ENCODE results near the gene ZC3H13. TPM values are rescaled to one million over a fixed set of nuclear protein-coding genes. Genes with fewer than 3 reads are reported as not detected.
"Not testable (repeated sequence)": the region's sequence is repeated elsewhere in the genome, so short reads cannot be mapped to it uniquely, and the experiment has no call there.

Gene ZC3H13
- total RNA-seq, 1 donor from 2014 or later, result 60.7 TPM

DNA sequence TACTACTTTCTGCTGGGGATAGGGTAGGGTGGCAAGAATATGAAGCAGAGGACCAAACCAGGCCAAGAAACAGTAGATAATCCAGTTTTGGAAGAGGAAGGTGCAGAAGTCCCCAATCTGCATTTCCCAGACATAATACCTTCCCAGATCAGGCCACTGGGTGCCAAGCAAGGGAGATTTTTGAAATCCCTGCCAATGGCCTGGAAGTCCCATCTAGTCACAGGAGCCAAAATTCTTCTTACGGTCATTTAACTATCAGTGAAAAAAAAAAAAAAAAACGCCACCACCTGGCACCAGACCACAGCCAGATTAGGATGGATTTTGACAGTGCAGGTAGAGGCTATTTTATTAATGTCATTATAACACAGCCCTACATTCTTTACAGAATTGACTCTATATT lies 57.8 kb downstream of the ZC3H13 start:
- peaks cover 15% of the 10 kb centered on the region for H3K36me3 Mint-ChIP-seq
- TF ChIP-seq, protein P1, sequence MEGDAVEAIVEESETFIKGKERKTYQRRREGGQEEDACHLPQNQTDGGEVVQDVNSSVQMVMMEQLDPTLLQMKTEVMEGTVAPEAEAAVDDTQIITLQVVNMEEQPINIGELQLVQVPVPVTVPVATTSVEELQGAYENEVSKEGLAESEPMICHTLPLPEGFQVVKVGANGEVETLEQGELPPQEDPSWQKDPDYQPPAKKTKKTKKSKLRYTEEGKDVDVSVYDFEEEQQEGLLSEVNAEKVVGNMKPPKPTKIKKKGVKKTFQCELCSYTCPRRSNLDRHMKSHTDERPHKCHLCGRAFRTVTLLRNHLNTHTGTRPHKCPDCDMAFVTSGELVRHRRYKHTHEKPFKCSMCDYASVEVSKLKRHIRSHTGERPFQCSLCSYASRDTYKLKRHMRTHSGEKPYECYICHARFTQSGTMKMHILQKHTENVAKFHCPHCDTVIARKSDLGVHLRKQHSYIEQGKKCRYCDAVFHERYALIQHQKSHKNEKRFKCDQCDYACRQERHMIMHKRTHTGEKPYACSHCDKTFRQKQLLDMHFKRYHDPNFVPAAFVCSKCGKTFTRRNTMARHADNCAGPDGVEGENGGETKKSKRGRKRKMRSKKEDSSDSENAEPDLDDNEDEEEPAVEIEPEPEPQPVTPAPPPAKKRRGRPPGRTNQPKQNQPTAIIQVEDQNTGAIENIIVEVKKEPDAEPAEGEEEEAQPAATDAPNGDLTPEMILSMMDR (IDR thresholded peaks at IDR 0.05; ENCODE audit: unreplicated experiment), result no peak
- no peak overlapping the region for H3K4me3 Mint-ChIP-seq
- no peaks in the 10 kb centered on the region for H3K9me3 Mint-ChIP-seq
- DNase-seq (ENCODE audit: low spot score in 2 of 2, unreplicated experiment in 2 of 2), result no peak
- H3K27me3 Mint-ChIP-seq (ENCODE audit: low read depth), result no peaks in the 10 kb centered on the region
- H3K27ac Mint-ChIP-seq, result no peak overlapping the region
- no peaks in the 10 kb centered on the region for H3K4me1 Mint-ChIP-seq

DNA sequence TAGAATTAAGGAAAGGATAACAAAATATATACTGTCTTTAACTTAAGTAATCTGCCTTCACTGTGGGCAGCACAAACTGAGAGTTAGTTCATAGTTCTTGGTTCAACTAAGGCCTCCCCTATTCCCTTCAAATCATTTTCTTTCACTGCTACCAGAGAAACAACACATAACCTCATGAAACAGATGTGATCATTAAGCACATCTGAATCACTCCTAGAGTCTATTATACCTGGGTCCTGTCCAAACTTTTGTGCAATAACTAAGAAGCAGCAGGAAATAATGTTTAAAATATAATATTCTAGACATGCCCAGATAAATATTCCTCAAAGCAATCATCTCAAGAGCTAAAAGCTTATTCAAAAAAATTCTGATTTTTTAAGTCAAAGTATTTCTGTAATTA lies 62.9 kb downstream of the ZC3H13 start:
- no peak for DNase-seq (ENCODE audit: low spot score in 2 of 2, unreplicated experiment in 2 of 2)

DNA sequence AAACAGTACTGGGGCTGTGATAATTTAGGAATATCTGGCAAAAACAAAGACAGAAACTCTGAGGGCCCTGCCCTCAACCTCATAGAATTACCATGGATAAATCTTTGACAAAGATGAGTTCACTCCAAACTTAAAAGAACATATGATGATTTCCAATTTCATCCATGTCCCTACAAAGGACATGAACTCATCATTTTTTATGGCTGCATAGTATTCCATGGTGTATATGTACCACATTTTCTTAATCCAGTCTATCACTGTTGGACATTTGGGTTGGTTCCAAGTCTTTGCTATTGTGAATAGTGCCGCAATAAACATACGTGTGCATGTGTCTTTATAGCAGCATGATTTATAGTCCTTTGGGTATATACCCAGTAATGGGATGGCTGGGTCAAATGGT lies 71.4 kb downstream of the ZC3H13 start:
- not testable (repeated sequence) for DNase-seq (ENCODE audit: low spot score in 2 of 2, unreplicated experiment in 2 of 2); H3K4me3 Mint-ChIP-seq

More for the DNA sequence above, 62.9 kb downstream of the ZC3H13 start:
- Mint-ChIP-seq H3K36me3 (peaks cover 38% of the 10 kb centered on the region), H3K27me3 (ENCODE audit: low read depth) (no peaks in the 10 kb centered on the region), H3K4me1 (no peaks in the 10 kb centered on the region), H3K4me3 (no peak overlapping the region), H3K27ac (no peak overlapping the region), H3K9me3 (peaks cover 4% of the 10 kb centered on the region)
- TF ChIP-seq, protein P1 (IDR thresholded peaks at IDR 0.05; ENCODE audit: unreplicated experiment), result no peak

DNA sequence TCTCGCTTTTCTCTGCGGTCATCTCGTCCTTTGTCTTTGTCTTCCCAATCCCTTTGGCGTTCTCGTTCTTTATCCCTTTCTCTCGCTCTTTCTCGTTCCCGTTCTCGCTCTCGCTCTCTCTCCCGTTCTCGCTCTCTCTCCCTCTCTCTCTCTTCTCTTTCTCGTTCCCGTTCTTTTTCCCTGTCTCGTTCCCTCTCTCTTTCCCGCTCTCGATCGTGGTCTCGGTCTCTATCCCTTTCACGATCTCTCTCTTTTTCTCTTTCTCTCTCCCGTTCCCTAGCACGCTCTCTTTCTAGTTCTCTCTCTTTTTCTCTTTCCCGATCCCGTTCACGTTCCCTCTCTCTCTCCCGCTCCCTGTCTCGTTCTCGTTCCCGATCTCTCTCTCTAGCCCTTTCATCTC lies 77.2 kb downstream of the ZC3H13 start:
- H3K4me3 Mint-ChIP-seq, result no peak overlapping the region
- no peak for DNase-seq (ENCODE audit: low spot score in 2 of 2, unreplicated experiment in 2 of 2)
- peaks cover 54% of the 10 kb centered on the region for H3K36me3 Mint-ChIP-seq
- TF ChIP-seq, protein P1 (IDR thresholded peaks at IDR 0.05; ENCODE audit: unreplicated experiment), result no peak
- no peaks in the 10 kb centered on the region for H3K9me3 Mint-ChIP-seq
- no peak overlapping the region for H3K27ac Mint-ChIP-seq
- no peaks in the 10 kb centered on the region for H3K4me1 Mint-ChIP-seq
- no peaks in the 10 kb centered on the region for H3K27me3 Mint-ChIP-seq (ENCODE audit: low read depth)

More for the DNA sequence above, 71.4 kb downstream of the ZC3H13 start:
- not testable (repeated sequence) for H3K4me1 Mint-ChIP-seq; H3K27ac Mint-ChIP-seq; H3K27me3 Mint-ChIP-seq (ENCODE audit: low read depth); H3K9me3 Mint-ChIP-seq
- peaks cover 48% of the 10 kb centered on the region for H3K36me3 Mint-ChIP-seq

DNA sequence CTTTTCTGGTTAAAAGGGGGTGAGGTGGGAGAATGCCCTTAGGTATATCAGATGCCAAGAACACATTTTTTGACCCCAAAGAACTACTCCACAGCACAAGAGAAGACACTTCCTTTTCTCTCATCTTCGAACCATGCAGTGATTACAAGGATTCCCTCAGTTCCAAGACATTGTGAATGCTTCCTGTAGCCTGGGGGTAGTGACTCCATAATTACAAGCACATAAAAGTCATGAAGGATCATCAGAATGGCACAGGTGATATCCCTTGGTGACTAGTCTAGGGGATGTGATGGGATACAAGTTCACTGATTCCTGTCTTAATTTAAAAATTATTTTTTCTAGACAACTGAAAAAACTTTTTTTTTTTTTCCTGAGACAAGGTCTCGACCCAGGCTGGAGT lies 78.0 kb downstream of the ZC3H13 start:
- H3K27me3 Mint-ChIP-seq (ENCODE audit: low read depth), result no peaks in the 10 kb centered on the region
- peaks cover 57% of the 10 kb centered on the region for H3K36me3 Mint-ChIP-seq
- DNase-seq (ENCODE audit: low spot score in 2 of 2, unreplicated experiment in 2 of 2), result no peak
- no peak overlapping the region for H3K27ac Mint-ChIP-seq
- TF ChIP-seq, protein P1 (IDR thresholded peaks at IDR 0.05; ENCODE audit: unreplicated experiment), result no peak
- H3K4me3 Mint-ChIP-seq, result no peak overlapping the region
- H3K9me3 Mint-ChIP-seq, result no peaks in the 10 kb centered on the region
- no peaks in the 10 kb centered on the region for H3K4me1 Mint-ChIP-seq

DNA sequence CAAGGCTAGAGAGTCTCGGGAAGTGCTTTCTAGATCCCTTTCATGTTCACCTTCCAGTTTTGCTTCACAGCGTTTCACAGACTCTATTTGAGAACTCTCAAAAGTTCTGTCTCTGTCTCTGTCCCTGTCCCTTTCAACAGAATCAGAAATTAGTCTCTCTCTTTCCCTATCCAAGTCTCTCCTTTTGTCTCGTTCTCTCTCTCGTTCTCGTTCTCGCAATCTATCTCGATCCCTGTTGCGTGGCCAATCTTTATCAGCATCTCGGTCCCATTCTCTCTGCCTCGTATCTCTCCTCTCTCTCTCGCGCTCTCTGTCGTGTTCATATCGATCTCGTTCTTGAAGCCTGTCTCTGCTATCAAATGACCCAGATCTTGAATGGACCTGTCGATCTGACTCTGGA lies 85.0 kb downstream of the ZC3H13 start:
- Mint-ChIP-seq H3K4me1 (no peaks in the 10 kb centered on the region), H3K27me3 (ENCODE audit: low read depth) (no peaks in the 10 kb centered on the region), H3K4me3 (no peak overlapping the region), H3K36me3 (peaks cover 55% of the 10 kb centered on the region), H3K9me3 (no peaks in the 10 kb centered on the region), H3K27ac (no peak overlapping the region)
- TF ChIP-seq, protein P1 (IDR thresholded peaks at IDR 0.05; ENCODE audit: unreplicated experiment), result no peak
- DNase-seq (ENCODE audit: low spot score in 2 of 2, unreplicated experiment in 2 of 2), result no peak
